Astrocyte (in vitro differentiated cells and primary cell): Measurements from ENCODE around the gene SH3D21. TPM values are rescaled to one million over a fixed set of nuclear protein-coding genes. Genes with fewer than 3 reads are reported as not detected.

Source experiments
- DNase-seq: peaks from one replicate; pipeline ENCODE4 v3.0.0-alpha.2; 2010; ENCODE audit warnings: low read depth
- FAIRE-seq: peaks from 2 replicates; lab custom pipeline; 2011; peaks lifted over from hg19 to GRCh38; lab: Jason Lieb, UNC
- H2AFZ ChIP-seq: 2 replicates; pipeline ENCODE4 v1.6.0; 2012; ENCODE audit warnings: low read depth, low read length, inconsistent platforms
- H3K27ac ChIP-seq: 2 replicates; pipeline ENCODE4 v1.5.1; 2011; ENCODE audit warnings: low read depth, low read length, inconsistent platforms
- H3K27me3 ChIP-seq: 2 replicates; pipeline ENCODE4 v1.6.0; 2011; ENCODE audit warnings: low read length, inconsistent platforms; ENCODE audit not compliant: insufficient read depth
- H3K36me3 ChIP-seq: 2 replicates; pipeline ENCODE4 v1.5.1; 2011; ENCODE audit warnings: low read length, inconsistent platforms; ENCODE audit not compliant: insufficient read depth
- H3K4me1 ChIP-seq: 2 replicates; pipeline ENCODE4 v1.5.1; 2011; ENCODE audit warnings: low read length, inconsistent platforms; ENCODE audit not compliant: insufficient read depth
- H3K4me2 ChIP-seq: 2 replicates; pipeline ENCODE4 v1.6.0; 2012; ENCODE audit warnings: low read length, inconsistent platforms
- H3K4me3 ChIP-seq: 2 replicates; pipeline ENCODE4 v1.5.1; 2011; ENCODE audit warnings: low read depth, mild to moderate bottlenecking, low read length, inconsistent platforms; ENCODE audit not compliant: insufficient read depth
- H3K79me2 ChIP-seq: 2 replicates; pipeline ENCODE4 v1.6.0; 2012; ENCODE audit warnings: mild to moderate bottlenecking, low read length, inconsistent platforms; ENCODE audit not compliant: insufficient read depth
- H3K9ac ChIP-seq: 2 replicates; pipeline ENCODE4 v1.6.0; 2012; ENCODE audit warnings: mild to moderate bottlenecking, low read length, inconsistent platforms
- H3K9me3 ChIP-seq: 2 replicates; pipeline ENCODE4 v1.5.1; 2012; ENCODE audit warnings: low read depth, mild to moderate bottlenecking, low read length, inconsistent platforms; ENCODE audit not compliant: insufficient read depth
- H4K20me1 ChIP-seq: 2 replicates; pipeline ENCODE4 v1.6.0; 2012; ENCODE audit warnings: low read length, inconsistent platforms; ENCODE audit not compliant: insufficient read depth
- H3K27ac Mint-ChIP-seq: one replicate; pipeline ENCODE4 v1.8.0; 2021; ENCODE audit warnings: mild to moderate bottlenecking, mixed read lengths; ENCODE audit not compliant: unreplicated experiment
- H3K27me3 Mint-ChIP-seq: one replicate; pipeline ENCODE4 v1.8.0; 2021; ENCODE audit warnings: low read depth, mixed read lengths; ENCODE audit not compliant: unreplicated experiment
- H3K36me3 Mint-ChIP-seq: one replicate; pipeline ENCODE4 v1.8.0; 2021; ENCODE audit warnings: low read depth, mixed read lengths; ENCODE audit not compliant: unreplicated experiment
- H3K4me1 Mint-ChIP-seq: one replicate; pipeline ENCODE4 v1.8.0; 2021; ENCODE audit warnings: low read depth, mixed read lengths; ENCODE audit not compliant: unreplicated experiment
- H3K4me3 Mint-ChIP-seq: one replicate; pipeline ENCODE4 v1.8.0; 2021; ENCODE audit warnings: mild to moderate bottlenecking, moderate library complexity, mixed read lengths; ENCODE audit not compliant: unreplicated experiment
- H3K9me3 Mint-ChIP-seq: one replicate; pipeline ENCODE4 v1.8.0; 2021; ENCODE audit warnings: mild to moderate bottlenecking, mixed read lengths; ENCODE audit not compliant: unreplicated experiment
- EZH2 ChIP-seq: IDR thresholded peaks from 2 replicates; pipeline ENCODE4 v1.6.1; 2012; ENCODE audit warnings: mild to moderate bottlenecking, low read length, inconsistent platforms; ENCODE audit not compliant: insufficient read depth
- total RNA-seq: library from RNA; stranded (reverse); gene quantifications from 2 replicates; pipeline ENCODE4 v1.2.1, GENCODE V29; 2021
- TF ChIP-seq, protein P1 (sequence below): IDR thresholded peaks from 2 replicates; pipeline ENCODE4 v1.5.1; 2011; ENCODE audit warnings: low read depth, mild to moderate bottlenecking, inconsistent platforms, low read length, moderate library complexity; ENCODE audit not compliant: insufficient read depth

Gene SH3D21
- total RNA-seq, 1 donor from 2014 or later: 13.6 TPM

DNA sequence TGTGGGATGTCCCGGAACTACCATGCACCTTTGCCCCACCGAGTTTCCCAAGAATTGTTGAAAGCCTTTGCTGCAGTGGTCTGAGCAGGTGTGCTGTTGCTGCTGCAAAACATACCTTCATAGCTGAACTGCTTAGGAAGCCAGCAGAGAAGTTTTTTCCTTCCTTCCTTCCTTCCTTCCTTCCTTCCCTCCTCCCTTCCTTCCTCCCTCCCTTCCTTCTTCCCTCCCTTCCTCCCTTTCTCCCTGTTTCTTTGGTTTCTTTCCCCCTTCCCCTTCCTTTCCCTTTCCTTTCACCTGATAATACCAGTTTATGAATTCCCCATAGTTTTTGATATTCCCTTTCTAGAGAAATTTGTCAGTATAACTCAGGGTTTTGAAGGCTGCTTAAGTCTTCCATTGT lies 10.8 kb upstream of the SH3D21 start:
- Mint-ChIP-seq H3K27ac (no peak overlapping the region), H3K4me3 (peak overlapping the region; percentile 45)

DNA sequence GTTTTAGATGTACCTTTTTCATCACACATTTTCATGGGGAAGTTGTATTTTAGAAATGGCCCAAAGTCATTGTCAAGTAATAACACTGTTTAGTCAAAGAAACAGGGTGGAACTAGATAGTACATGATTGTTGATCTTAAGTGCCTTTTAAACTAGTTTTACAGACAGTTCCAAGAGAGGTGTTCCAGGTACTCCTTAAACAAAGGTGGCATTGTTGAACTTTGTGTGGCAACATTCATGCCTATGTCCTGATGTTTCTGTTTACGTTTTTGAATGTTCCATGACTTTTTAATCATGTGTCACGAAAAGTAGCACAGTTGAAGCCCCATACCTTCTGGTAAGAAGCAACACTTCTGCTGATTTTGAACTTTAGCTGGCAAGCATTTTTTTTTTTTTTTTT lies 9.1 kb upstream of the SH3D21 start:
- peaks cover 14% of the 10 kb centered on the region for H3K4me1 ChIP-seq
- H3K27ac Mint-ChIP-seq: no peak overlapping the region
- no peak overlapping the region for H2AFZ ChIP-seq
- no peaks in the 10 kb centered on the region for H3K9me3 Mint-ChIP-seq
- H3K79me2 ChIP-seq: peaks cover 25% of the 10 kb centered on the region
- H4K20me1 ChIP-seq: peaks cover 64% of the 10 kb centered on the region
- H3K36me3 ChIP-seq: peaks cover 54% of the 10 kb centered on the region
- H3K4me3 ChIP-seq: no peak overlapping the region
- DNase-seq: no peak
- no peak overlapping the region for H3K27ac ChIP-seq
- H3K9ac ChIP-seq: no peak overlapping the region
- H3K4me1 Mint-ChIP-seq: peaks cover 16% of the 10 kb centered on the region
- FAIRE-seq: peak; percentile 32
- no peaks in the 10 kb centered on the region for H3K27me3 Mint-ChIP-seq
- no peaks in the 10 kb centered on the region for H3K9me3 ChIP-seq
- no peaks in the 10 kb centered on the region for H3K27me3 ChIP-seq
- TF ChIP-seq, protein P1, sequence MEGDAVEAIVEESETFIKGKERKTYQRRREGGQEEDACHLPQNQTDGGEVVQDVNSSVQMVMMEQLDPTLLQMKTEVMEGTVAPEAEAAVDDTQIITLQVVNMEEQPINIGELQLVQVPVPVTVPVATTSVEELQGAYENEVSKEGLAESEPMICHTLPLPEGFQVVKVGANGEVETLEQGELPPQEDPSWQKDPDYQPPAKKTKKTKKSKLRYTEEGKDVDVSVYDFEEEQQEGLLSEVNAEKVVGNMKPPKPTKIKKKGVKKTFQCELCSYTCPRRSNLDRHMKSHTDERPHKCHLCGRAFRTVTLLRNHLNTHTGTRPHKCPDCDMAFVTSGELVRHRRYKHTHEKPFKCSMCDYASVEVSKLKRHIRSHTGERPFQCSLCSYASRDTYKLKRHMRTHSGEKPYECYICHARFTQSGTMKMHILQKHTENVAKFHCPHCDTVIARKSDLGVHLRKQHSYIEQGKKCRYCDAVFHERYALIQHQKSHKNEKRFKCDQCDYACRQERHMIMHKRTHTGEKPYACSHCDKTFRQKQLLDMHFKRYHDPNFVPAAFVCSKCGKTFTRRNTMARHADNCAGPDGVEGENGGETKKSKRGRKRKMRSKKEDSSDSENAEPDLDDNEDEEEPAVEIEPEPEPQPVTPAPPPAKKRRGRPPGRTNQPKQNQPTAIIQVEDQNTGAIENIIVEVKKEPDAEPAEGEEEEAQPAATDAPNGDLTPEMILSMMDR: no peak
- no peak for TF ChIP-seq EZH2
- no peak overlapping the region for H3K4me3 Mint-ChIP-seq
- H3K4me2 ChIP-seq: no peak overlapping the region
- H3K36me3 Mint-ChIP-seq: peaks cover 13% of the 10 kb centered on the region

More for the DNA sequence above, 10.8 kb upstream of the SH3D21 start:
- Histone ChIP-seq H3K4me1 (peaks cover 11% of the 10 kb centered on the region), H3K27me3 (no peaks in the 10 kb centered on the region), H4K20me1 (peaks cover 60% of the 10 kb centered on the region), H3K4me2 (no peak overlapping the region), H3K9ac (no peak overlapping the region), H3K9me3 (no peaks in the 10 kb centered on the region), H3K4me3 (no peak overlapping the region), H3K79me2 (peaks cover 34% of the 10 kb centered on the region), H3K36me3 (peaks cover 55% of the 10 kb centered on the region), H3K27ac (no peak overlapping the region), H2AFZ (no peak overlapping the region)
- no peak for TF ChIP-seq EZH2
- TF ChIP-seq, protein P1: no peak
- H3K4me1 Mint-ChIP-seq: peaks cover 18% of the 10 kb centered on the region
- no peaks in the 10 kb centered on the region for H3K27me3 Mint-ChIP-seq
- H3K36me3 Mint-ChIP-seq: peaks cover 12% of the 10 kb centered on the region
- H3K9me3 Mint-ChIP-seq: no peaks in the 10 kb centered on the region
- DNase-seq (no peak), FAIRE-seq (no peak)

DNA sequence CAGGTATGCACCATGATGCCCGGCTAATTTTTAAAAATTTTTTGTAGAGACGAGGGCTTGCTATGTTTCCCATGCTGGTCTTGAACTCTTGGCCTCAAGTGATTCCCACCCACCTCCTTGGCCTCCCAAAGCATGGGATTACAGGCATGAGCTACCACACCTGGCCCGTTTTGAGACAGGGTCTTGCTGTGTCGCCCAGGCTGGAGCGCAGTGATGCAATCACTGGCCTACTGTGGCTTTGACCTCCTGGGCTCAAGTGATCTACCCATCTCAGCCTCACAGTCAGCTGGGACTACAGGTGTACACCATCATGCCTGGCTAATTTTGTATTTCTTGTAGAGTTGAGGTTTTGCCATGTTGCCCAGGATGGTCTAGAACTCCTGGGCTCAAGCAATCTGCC lies 7.5 kb upstream of the SH3D21 start:
- Mint-ChIP-seq H3K27ac (no peak overlapping the region), H3K36me3 (peaks cover 20% of the 10 kb centered on the region), H3K9me3 (no peaks in the 10 kb centered on the region), H3K4me1 (peaks cover 22% of the 10 kb centered on the region), H3K27me3 (no peaks in the 10 kb centered on the region), H3K4me3 (no peak overlapping the region)
- peaks cover 70% of the 10 kb centered on the region for H4K20me1 ChIP-seq
- H3K79me2 ChIP-seq: peaks cover 20% of the 10 kb centered on the region
- no peak overlapping the region for H3K9ac ChIP-seq
- no peak for TF ChIP-seq EZH2
- TF ChIP-seq, protein P1: no peak
- H3K4me1 ChIP-seq: peaks cover 14% of the 10 kb centered on the region
- H3K36me3 ChIP-seq: peaks cover 55% of the 10 kb centered on the region
- no peak overlapping the region for H3K4me3 ChIP-seq
- H3K9me3 ChIP-seq: no peaks in the 10 kb centered on the region
- no peak overlapping the region for H2AFZ ChIP-seq
- FAIRE-seq (no peak), DNase-seq (no peak)
- no peak overlapping the region for H3K4me2 ChIP-seq
- H3K27me3 ChIP-seq: no peaks in the 10 kb centered on the region
- H3K27ac ChIP-seq: no peak overlapping the region
